T-helper 2 cell treated with Interferon-gamma antibody and Interleukin-4, amounts not matched to agents 100 ng/mL and 5 ng/mL, for 36 hours (primary cell): ENCODE results near the gene COX5B. TPM values are rescaled to one million over a fixed set of nuclear protein-coding genes. Genes with fewer than 3 reads are reported as not detected.
"Not testable (repeated sequence)": the region's sequence is repeated elsewhere in the genome, so short reads cannot be mapped to it uniquely, and the experiment has no call there.

Source experiments
- intact Hi-C: fragments of 100-400 bp; cut with micrococcal nuclease; formaldehyde crosslinking; loops from one replicate; pipeline ENCODE4 v1.15.1; 2023
- total RNA-seq: library from RNA; stranded (reverse); gene quantifications from 2 replicates; pipeline ENCODE4 v1.2.3, GENCODE V29; 2022

COX5B gene
- 203 and 216 TPM in 2 replicates for total RNA-seq

DNA sequence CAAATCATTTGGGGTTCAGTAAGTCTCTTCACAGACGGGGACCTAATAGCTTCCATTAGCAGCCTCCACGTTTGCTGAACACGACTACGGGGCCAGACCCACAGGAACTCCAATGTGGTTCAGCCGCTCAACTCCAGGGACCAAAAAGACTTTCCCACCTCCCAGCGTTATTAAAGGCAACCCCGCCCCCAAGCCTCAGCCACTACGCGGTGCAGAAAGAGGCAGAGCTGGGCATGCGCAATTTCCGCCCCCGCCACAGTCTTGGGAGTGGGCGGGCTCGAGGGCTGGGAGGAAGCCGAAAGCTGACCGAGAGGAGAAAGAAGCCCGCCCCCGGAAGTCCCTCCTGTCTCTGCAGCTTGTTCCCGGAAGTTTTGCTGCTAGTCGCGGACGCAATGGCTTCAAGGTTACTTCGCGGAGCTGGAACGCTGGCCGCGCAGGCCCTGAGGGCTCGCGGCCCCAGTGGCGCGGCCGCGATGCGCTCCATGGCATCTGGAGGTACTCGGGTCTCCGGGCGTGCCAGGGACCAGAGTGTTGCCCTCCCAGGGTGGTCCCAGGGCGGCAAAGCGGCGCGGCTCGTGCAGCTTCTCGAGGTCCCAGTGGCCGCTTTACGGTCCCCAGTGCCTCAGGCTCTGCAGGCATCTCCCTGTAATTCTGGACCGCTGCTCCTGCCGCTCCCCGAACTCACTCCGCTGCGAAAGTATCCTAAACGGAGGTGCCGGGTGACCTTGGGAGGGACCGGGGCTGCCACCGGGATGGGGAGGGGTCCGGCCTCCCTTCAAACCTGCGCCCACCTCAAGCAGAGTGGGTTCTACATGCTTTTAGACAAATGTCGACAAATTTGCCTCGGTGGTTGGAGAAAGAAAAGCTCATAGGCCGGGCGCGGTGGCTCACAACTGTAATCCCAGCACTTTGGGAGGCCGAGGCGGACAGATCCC, at the start of gene COX5B:
Gene COX5B (plus strand): TSS at position 368 of the 935 bp plus-strand sequence. CDS start 25 bp downstream, at position 393.
- intact Hi-C loops = loop anchor here (1.0 to 5.0 kb wide), 5 partner anchors 18 to 1691 kb away; partner anchors contain the start of genes ACTR1B, EIF5B, TMEM131 and TXNDC9

DNA sequence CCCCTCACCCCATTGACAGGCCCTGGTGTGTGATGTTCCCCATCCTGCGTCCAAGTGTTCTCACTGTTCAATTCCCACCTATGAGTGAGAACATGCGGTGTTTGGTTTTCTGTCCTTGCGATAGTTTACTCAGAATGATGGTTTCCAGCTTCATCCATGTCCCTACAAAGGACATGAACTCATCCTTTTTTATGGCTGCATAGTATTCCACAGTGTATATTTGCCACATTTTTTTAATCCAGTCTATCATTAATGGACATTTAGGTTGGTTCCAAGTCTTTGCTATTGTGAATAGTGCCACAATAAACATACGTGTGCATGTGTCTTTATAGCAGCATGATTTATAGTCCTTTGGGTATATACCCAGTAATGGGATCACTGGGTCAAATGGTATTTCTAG, 49.7 kb upstream of the COX5B start:
- intact Hi-C loops = not testable (repeated sequence)

DNA sequence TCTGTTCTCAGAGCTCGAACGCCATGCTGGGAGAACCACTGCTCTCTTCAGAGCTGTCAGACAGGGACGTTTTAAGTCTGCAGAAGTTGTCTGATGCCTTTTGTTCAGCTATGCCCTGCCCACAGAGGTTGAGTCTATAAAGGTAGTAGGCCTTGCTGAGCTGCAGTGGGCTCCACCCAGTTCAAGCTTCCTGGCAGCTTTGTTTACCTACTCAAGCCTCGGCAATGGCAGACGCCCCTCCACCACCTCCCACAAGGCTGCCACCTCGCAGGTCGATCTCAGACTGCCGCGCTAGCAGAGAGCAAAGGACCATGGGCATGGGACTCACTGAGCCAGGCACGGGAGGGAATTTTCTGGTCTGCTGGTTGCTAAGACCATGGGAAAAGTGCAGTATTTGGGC, 44.3 kb upstream of the COX5B start:
- intact Hi-C loops = not testable (repeated sequence)

- intact Hi-C loops = not testable (repeated sequence)
These were observed 40.8 kb upstream of the COX5B start for GRCh38 chr2:97605109-97605508.

DNA sequence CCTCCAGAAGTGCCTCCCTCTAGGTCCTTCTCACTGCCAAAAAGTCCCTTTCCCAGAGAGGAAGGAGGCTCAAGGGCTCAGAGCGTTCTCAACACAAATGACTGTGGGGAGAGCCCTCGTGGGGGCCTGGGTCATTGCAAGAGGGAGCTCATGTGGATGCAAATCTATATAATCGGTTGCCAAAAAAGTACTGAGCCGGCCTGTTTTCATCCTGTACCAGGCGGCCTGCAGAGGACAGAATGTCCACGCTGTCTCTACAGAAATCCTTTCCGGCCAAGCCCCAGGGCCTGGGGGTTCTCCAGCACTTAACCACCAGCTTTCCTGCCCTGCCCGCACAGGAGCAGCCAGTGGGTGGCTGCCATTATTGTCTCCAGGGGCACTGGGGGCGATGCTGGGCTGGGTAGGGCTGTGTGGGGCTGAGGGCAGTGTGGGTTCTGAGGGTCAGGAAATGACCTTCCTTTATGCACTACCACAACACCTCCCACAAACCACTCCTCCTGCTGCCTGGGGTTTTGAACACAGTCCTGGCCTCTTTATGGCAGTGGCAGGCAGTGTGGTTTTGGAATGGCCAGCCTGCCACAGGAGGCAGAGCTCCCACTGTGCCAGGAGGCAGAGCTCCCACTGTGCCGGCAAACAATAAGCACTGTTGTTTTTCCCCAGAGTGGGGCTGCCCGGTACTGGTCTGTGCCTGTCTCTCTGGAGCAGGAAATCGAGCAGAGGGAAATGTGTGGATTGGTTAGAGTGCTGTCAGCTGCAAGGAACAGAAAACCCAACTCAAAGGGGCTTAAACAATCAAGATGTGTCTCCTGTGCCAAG, 40.1 kb upstream of the COX5B start:
- intact Hi-C loops = not testable (repeated sequence)

DNA sequence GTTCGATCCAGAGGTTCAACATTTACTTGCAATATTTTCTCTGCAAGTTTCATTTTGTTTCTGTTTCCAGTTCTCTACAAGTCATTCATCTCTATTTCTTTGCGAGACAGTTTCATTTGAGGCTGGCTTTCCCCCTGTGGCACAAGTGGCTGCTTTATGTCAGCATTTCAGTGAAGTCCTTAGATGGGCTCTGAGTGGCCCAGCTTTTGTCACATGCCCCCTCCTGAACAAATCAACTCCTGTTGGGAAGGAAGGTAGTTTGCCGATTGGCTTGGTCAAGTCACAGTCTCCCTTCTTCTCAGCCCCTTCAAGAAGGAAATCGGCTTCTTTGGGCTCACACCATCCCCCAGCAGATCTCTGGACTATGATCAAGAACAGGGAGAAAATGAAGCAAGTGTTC, 37.1 kb upstream of the COX5B start:
- intact Hi-C loops = not testable (repeated sequence)

DNA sequence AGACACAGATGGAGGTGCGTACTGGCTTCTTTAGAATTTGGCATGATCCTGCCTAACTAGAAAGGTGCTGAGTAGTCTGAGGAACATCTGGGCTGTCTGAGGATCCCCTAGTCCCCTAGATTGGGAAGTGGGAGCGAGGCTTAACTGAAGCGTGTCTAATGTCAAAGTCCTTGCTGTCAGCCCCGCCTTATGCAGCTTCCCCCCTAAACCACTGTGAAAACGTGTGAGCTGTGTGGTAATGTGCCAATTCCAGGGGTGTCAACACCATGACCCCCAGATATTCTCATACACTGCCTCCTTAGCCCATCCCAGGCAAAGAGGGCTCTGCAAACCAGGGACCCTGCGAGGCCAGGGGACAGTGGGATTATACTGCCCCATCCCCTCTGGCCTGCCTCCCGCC, 34.0 kb upstream of the COX5B start:
- intact Hi-C loops = not testable (repeated sequence)

- intact Hi-C loops = not testable (repeated sequence)
These were observed 30.1 kb upstream of the COX5B start for GRCh38 chr2:97615746-97616145.

DNA sequence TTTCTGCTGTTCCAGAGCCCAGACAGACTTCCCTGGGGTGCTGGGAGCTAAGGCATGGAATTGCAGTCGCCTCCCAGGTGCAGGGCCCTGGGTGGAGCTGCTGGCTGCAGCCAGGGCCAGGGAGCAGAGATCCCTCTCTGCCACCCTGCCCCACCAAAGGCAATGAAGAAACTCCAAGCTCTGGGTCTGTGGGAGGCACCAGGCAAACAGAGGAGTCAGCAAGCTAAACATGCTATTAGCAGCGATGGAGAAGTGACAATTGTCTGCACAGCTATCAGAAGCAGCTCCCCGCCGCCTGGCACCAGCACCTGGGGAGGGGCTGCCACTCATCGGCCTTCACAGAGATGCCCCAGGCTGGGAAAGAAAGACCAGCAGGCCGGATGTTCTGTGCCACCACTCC, 28.0 kb upstream of the COX5B start:
- intact Hi-C loops = no loop called here

DNA sequence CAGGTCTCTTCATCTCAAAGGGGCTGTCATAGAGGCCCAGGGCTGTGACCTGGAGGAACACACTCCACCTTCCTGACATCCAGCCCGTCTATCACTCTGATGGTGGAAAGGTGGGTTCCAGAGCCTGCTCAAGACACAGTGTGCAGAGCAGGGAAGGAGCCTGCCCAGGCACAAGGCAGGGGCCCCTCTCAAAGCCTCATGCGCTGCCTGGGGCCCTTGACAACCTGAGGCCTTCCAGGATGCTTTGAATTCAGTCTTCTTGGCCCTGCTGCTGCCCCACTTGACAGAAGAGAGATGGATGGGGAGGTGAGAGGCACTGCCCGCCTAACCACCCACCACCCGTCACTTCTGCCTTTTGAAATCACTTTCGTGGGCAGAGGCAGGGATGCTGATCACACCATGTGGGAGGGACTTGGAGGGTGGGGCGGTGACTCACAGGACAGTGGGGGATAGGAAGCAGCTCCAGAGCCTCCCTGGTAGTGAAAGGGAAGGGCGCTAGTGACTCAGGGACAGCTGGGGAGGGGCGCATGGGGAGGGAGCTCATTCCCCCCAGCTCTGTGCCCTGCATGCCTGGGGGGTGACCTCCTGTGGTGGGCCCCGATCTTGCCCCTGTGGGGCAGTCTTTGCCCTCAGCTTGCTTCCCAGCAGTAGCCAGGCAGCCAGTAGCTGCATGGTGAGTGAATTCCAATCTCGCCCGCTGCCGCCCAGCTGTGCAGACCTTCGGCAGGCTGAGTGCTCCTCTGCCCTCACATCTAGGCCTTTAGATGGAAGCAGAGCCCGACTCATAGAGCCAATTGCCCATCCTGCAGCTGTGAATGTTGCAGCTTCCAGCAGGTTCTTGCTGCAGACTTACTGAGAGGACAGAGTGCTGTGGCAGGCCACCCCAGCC, 26.7 kb upstream of the COX5B start:
- intact Hi-C loops = not testable (repeated sequence)

GRCh38 chr2:97620492-97620891, 25.4 kb upstream of the COX5B start:
- intact Hi-C loops = not testable (repeated sequence)

DNA sequence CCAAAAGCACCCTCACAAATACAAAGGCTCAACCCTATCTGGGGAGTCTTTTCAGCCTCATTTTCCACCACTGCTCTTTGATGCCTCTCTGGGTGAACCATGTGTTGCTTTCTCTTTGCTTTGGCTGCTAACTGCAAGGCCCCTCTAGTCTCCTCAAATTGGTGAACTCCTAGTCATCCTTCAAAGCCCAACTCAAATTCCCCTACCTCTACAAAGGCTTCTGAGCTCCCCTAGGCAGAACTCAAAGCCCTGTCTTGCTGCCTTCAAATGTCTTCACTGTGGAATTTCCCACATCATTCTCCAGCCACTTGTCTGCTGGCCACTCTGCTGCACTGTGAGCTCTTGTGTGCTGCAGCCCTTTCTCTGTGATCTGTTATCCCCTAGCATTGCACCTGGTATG, 22.9 kb upstream of the COX5B start:
- intact Hi-C loops = not testable (repeated sequence)

DNA sequence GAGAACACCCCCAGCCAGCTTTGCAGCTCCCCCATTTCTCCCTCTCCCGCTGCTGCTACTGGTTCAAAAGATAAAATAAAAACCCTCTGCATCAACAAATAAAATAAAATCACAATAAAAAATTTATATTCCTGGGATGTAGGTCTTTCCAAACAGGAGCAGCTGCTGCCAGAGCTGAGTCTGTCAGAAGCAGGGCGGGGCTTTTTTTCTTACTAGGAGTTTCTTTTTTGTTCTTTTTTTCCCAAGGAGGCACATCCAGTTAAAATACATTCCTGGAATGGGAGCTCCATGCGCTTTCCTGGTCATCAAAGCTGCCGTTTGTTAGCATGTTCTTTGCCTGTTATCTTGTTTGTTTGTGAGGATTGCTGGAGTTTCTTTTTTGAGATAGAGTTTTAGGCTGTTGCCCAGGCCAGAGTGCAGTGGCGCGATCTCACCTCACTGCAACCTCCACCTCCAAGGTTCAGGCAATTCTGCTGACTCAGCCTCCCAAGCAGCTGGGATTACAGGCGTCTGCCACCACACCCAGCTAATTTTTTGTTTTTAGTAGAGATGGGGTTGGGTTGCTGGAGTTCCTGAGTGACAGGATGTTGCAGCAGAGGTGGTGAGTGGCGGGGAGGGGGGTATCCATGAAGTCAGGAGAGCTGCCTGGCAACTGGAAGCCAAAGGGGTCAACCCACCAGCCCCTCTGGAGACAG, 20.4 kb upstream of the COX5B start:
- intact Hi-C loops = not testable (repeated sequence)

DNA sequence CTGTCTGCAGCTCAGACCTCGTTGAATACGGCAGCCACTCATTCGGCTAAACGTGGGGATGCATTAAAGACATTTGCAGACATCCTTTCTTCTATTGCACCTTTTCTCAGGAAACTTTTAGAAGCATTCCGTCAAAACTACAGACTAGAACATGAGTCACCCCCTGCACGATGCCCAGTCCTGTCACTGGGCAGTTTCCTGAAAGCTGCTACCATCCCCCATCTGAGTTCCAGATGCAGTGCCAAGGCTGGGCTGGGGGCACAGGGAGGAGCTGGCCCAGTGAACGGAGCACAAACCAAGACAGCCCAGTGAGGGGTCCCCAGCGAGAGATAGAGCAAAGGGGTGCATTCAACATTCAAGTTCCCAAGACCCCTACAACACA, 19.8 kb upstream of the COX5B start:
- intact Hi-C loops = not testable (repeated sequence)

- intact Hi-C loops = no loop called here
These were observed 1.7 kb upstream of the COX5B start for GRCh38 chr2:97644023-97644717.

- intact Hi-C loops = loop anchor here (1.0 to 5.0 kb wide), 4 partner anchors 19 to 1692 kb away; partner anchors contain the start of genes ACTR1B, EIF5B, TMEM131 and TXNDC9
These were observed 659 bp upstream of the COX5B start for GRCh38 chr2:97645112-97645694.

DNA sequence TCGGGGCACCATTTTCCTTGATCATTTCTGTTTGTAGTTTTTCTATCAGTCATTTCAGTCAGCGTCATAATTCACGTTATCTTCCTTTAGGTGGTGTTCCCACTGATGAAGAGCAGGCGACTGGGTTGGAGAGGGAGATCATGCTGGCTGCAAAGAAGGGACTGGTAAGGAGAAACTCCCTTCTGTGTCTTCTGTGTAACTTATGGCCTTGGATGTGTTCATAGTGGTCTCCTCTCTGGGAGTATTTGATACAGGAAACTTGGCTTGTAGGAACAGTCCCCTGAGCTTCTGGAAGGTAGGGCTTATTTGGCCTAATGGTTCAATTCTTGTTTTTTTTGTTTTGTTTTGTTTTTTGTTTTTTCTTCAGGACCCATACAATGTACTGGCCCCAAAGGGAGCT, 1.1 kb downstream of the COX5B start:
- intact Hi-C loops = loop anchor here (2.0 to 5.0 kb wide), 4 partner anchors 50 to 1690 kb away; partner anchors contain the start of genes EIF5B, TMEM131 and TXNDC9

DNA sequence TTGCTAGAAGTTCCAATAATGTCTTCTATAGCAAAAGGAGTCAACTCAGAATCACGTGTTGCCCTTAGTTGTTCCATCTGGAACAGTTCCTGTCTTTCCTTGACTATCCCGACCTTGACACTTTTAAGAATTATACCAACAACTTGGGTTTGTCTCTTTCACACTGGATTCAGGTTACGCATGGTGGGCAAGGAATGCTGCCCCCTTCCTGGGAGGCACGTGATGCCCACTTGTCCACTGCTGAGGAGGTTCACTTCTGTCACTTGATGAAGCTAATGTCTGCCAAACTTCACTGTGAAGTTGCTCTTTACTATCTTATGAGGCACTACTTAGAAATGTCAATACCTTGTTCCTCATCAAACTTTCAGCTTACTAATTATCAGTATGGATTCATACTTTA, 5.3 kb downstream of the COX5B start:
- intact Hi-C loops = no loop called here

- intact Hi-C loops = no loop called here
These were observed 7.6 kb downstream of the COX5B start for GRCh38 chr2:97653473-97653872.
